Fibroblast of skin of right quadriceps (primary cell): ENCODE measurements around the gene DNAJB5.
A peak's percentile ranks its signal among the peaks of the same experiment; 100 is the strongest.
"Not testable (repeated sequence)": the region's sequence is repeated elsewhere in the genome, so short reads cannot be mapped to it uniquely, and the experiment has no call there.

Experiments used
- DNase-seq: peaks from one replicate; pipeline ENCODE4 v3.0.0-alpha.2; 2013

DNAJB5 gene

DNA sequence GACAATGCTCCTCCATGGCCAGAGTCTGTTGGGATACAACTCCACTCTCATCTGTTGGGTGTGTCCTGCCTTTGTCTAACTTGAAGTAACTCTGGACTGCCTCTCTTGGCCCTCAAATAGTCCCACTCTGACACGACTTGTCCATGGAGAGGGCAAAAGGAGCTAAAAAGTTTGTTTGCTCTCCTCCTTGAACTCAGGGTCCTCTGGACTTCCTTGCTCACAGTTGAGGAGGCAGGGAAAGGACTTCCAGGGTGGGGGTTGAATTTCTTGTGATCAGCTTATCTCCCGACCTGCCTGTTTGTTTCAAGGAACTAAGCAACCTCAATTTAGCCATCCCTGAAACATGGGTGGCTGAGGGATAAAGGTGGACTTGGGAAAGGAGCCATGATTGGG is 11.7 kb downstream of the DNAJB5 start:
- DNase-seq: no peak

DNA sequence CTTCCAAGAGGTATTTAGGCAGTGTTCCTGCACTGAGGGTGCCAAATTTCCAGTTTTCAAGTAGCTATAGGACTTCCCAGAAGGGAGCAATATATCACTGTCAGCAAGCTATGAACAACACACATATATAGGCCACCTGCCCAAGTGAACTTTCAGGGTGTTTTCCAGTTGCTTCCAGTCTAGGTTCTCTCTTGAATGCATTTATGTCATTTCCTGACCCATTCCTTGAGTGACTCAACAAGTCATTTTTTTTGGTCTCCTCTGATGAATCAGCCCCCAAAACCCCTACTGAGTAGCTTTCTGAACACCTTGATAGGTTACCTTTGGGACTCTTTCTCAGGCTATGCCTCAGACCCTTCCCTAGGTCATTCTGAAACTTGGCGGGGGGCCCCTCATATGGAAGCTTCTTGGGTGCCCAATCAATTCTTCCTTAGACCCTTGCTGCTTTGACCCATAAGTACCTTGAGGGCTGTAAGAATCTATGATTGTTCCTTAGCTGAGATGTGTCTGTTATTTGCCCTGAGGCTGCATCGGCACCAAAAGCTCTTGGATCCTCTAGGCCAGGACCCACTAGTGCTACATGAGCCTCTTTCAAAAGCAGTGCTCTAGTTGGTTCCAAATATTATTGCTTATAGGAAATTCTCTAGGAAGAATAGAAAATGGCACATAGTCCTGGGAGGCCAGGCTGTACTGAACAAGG is 12.4 kb downstream of the DNAJB5 start:
- DNase-seq: no peak

DNA sequence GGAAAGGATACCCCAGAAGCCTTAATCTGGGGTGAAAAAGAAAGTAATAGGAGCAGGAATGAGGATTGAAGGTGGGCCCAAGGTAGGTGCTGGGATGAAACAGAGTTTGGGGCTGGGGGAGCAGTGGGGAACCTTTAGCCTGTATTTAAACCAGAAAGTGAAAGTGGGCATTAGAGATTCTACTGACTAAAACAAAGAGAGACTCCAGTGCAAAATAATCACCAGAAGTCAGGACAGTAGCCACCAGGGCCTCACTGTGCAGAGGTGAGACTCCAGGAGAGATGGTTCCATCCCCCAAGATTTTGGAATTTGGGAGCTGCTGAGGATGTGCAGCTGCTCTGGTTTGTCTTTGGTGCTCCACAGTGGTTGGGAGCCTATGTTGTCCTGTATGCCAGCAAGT is 13.1 kb downstream of the DNAJB5 start:
- DNase-seq: no peak

DNA sequence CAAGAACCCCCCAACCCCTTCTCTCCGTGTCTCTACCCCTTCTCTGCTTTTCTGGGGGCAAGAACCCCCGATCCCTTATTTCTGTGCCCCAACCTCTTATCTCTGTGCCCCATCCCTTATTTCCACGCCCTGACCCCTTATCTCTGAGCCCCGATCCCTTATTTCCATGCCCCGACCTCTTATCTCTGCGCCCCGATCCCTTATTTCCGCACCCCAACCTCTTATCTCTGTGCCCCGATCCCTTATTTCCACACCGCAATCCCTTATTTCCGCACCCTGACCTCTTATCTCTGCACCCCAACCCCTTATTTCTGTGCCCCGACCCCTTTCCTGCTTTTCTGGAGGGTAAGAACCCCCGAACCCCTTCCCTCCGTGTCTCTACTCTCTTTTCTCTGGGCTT is 14.8 kb downstream of the DNAJB5 start:
- DNase-seq: not testable (repeated sequence)

DNA sequence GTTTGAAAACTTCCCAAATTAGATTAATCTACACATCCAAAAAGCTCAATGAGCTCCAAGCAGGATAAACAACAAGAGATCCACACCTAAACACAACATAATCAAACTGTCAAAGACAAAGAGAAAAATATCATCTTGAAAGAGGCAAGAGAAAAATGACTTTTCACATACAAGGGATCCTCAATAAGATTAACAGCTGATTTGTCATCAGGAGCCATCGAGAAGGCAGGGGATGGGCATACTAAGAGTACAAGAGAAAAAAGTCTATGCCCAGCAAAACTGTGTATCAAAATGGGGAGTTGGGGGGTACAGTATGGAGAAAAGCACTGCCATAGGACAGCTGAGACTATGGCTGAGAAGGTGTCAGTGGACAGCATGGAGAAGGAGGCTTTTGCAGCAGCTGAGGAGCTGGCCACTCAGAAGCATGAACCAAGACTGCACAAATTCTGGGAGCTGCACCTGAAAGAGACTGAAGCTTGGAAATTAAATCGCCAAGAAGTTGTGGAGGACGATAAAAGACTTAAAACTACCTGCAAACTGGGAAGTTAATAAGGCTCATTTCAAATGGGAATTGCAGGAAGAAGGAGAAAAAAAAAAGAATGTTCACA is 20.9 kb downstream of the DNAJB5 start:
- DNase-seq: no peak

DNA sequence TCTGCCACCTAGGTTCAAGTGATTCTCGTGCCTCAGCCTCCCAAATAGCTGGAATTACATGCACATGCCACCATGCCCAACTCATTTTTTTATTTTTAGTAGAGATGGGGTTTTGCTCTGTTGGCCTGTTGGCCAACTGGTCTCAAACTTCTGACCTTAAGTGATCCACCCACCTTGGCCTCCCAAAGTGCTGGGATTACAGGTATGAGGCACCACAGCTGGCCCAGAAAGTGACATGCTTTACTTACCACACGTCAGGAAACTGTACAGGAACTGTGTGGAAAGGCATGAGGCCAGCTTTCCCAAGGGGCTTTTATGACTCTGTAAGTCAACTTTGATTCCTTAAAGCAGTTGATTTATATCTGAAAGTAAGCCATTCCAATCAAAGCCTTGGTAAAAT is 25.0 kb downstream of the DNAJB5 start:
- no peak for DNase-seq

DNA sequence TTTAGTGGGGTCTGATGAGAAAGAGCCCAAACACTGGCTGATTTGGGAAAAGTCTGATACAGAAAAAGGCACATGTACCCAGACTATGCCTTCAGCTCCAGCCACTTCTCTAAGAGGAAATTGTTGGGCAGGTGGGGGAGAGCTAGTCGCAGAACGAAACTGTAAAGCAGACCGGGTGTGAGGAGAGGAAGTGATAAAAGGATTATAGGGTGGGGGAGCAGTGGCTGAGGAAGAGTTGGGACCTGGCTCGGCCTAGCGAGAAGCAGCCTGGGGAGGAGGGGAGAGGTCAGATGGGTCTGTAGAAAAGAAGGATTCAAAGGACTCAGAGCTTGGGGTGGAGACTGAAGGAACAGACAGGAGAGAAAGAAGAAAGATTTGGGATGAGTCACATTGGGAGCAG is 33.9 kb downstream of the DNAJB5 start:
- not testable (repeated sequence) for DNase-seq

- no peak for DNase-seq
Observed at GRCh38 chr9:35026671-35027070, 37.1 kb downstream of the DNAJB5 start.

- no peak for DNase-seq
Observed at GRCh38 chr9:35027374-35027773, 37.8 kb downstream of the DNAJB5 start.

GRCh38 chr9:35027860-35028259 is 38.3 kb downstream of the DNAJB5 start:
- no peak for DNase-seq

DNA sequence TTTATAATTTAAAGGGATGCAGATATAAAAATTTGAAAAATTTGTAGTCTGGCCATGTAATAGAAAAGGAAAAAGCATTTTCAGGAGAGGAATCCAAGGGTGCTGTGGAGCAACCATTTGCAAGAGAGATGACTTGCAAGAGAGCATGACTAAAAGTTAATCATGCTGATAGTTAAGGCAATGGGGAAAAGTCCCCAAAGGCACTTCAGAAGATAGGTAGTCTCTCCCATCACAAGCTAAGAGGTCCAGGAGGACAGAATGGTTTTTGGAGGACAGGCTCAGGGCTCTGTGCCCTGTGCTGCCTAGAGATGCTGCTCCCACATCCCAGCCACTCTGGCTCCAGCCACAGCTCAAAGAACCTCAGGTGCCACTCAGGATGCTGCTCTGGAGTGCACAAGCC is 38.8 kb downstream of the DNAJB5 start:
- DNase-seq: no peak

DNA sequence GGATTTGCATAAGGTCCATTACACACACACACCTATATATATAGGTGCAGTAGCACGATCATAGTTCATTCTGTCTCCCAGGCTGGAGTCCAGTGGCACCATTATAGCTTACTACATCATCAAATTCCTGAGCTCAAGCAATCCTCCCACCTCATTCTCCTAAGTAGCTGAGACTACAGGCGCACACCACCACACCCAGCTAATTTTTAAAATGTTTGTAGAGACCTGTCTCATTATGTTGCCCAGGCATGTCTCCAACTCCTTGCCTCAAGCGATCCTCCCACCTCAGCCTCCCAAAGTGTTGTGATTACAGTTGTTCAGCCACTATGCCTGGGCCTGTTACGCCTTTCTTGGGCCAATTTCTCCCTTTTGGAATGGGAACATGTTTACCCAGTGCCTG is 39.7 kb downstream of the DNAJB5 start:
- no peak for DNase-seq

DNA sequence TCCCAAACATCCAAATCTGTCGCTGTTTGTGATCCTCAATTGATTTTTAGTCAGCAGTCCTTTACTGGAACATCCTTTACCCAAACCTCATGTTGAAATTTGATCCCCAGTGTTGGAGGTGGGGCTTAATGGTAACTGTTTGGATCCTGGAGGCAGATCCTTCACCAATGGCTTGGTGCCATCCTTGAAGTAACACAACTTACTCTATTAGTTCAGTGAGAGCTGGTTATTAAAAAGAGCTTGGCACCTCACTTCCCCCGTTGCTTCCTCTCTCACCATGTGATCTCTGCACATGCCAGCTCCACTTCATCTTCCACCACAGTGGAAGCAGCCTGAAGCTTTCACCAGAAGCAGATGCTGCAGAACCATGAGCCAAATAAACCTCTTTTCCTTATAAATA is 40.3 kb downstream of the DNAJB5 start:
- no peak for DNase-seq

DNA sequence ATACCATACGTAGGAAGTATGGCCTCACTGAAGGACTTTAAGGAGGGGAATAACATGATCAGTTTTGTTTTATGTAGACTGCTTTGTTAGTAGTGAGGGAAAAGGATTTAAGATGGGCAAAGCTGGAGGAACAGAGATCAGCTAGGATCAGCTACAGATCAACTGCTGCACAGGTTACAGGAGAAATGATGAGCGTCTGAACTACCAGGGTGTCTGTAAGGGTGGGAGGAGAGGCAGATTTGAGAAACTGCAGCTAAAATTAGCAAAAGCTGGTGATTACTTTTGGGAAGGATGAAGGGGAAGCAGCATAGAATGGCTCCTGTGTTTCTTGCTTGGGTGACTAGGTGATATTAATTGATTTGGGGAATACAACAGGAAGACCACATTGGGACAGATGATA is 43.6 kb downstream of the DNAJB5 start:
- no peak for DNase-seq

DNA sequence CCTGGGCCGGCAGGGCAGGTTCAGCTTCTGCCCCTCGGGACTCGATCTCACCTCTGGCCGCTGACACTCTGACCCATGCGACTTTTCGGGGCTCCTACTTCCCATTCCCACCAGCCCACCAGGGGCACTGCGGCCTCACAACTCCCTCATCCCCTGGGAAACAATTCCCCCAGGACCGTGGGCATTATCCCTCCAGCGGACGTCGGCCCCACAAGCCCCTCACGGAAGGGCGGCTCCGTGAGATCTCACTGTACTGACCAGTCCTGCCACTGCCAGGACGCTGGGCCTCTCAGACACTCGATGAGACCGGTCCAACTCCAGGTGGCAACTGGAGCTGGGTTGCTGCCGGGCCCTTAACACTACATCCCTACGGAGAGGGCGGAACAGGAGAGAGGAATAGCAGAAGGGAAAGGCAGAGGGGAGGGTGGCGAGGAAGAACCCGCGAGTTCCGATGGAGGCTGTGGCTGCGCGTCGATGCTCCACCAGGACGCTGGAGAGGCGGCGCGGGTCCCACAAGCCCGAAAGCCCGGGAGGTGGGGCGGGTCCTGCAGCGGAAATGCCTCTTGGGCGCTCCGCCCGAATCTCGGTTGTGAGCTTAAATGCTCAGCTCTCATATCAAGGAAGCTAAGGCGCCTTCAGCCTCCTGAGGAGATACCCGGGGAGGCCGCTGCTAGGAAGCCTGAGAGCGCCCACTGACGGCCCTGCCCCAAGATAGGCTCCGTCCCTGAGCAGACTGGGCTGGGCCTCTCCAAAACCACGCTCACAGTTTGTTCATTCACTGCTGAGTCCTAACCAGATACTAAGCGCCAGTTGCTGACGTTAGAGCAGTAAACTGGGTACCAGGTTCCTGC is 46.5 kb downstream of the DNAJB5 start:
- peak; percentile 75 for DNase-seq

- peak; percentile 12 for DNase-seq
Observed at GRCh38 chr9:35042081-35042604, 52.6 kb downstream of the DNAJB5 start.

GRCh38 chr9:35042891-35043545 is 53.5 kb downstream of the DNAJB5 start:
- DNase-seq: no peak

DNA sequence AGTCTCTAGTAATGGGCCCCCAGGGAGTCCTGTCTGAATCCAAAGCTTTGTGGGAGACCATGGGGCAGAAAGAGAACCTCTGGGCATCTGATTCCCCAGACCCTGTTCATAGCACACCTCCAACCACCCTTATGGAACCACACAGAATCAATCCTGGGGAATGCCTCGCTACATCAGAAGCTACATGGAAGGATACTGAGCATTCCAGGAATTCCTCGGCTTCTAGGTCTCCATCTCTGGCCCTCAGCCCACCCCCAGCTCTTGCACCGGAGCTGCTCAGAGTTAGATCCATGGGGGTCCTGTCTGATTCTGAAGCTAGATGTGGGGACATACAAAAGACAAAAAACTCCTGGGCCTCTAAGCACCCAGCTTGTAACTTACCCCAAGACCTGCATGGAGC is 54.5 kb downstream of the DNAJB5 start:
- DNase-seq: peak; percentile 24
